MM.1S (cell line): ENCODE data around the gene MLIP.

Experiments used
- DNase-seq: peaks from one replicate; pipeline ENCODE4 v3.0.0-alpha.2; 2015
- H2AFZ ChIP-seq: fragments of 300-600 bp; sonication (generic); 2 replicates; pipeline ENCODE4 v1.6.0; 2016; ENCODE audit warnings: antibody characterized with exemption, low read length
- H3F3A ChIP-seq: fragments of 300-600 bp; sonication (generic); 2 replicates; pipeline ENCODE4 v1.6.1; 2016; ENCODE audit warnings: mild to moderate bottlenecking, antibody characterized with exemption, low read length, moderate library complexity, mixed read lengths; ENCODE audit not compliant: insufficient read depth
- H3K27ac ChIP-seq: fragments of 300-600 bp; sonication (generic); 2 replicates; pipeline ENCODE4 v1.5.1; 2016; ENCODE audit warnings: mild to moderate bottlenecking, low read length
- H3K27me3 ChIP-seq: fragments of 300-600 bp; sonication (generic); replicated peaks from 2 replicates; pipeline ENCODE4 v1.6.0; 2016; ENCODE audit warnings: low read length; ENCODE audit not compliant: insufficient read depth
- H3K36me3 ChIP-seq: fragments of 300-600 bp; sonication (generic); replicated peaks from 2 replicates; pipeline ENCODE4 v1.6.1; 2016; ENCODE audit warnings: mild to moderate bottlenecking, low read length, mixed read lengths; ENCODE audit not compliant: insufficient read depth
- H3K4me1 ChIP-seq: fragments of 300-600 bp; sonication (generic); 2 replicates; pipeline ENCODE4 v1.6.1; 2016; ENCODE audit warnings: low read length, mixed read lengths
- H3K4me2 ChIP-seq: fragments of 300-600 bp; sonication (generic); 2 replicates; pipeline ENCODE4 v1.6.0; 2016; ENCODE audit warnings: low read depth, low read length
- H3K4me3 ChIP-seq: fragments of 300-600 bp; sonication (generic); 2 replicates; pipeline ENCODE4 v1.5.1; 2016; ENCODE audit warnings: low read length, mixed read lengths
- H3K79me2 ChIP-seq: fragments of 300-600 bp; sonication (generic); 2 replicates; pipeline ENCODE4 v1.6.1; 2016; ENCODE audit warnings: mixed run types, low read length, mixed read lengths
- H3K9ac ChIP-seq: fragments of 300-600 bp; sonication (generic); 2 replicates; pipeline ENCODE4 v1.6.1; 2016; ENCODE audit warnings: low read length, mixed read lengths
- H3K9me2 ChIP-seq: fragments of 300-600 bp; sonication (generic); replicated peaks from 2 replicates; pipeline ENCODE4 v1.6.1; 2016; ENCODE audit warnings: mild to moderate bottlenecking, low read length, mixed read lengths; ENCODE audit not compliant: insufficient read depth
- H3K9me3 ChIP-seq: fragments of 300-600 bp; sonication (generic); replicated peaks from 2 replicates; pipeline ENCODE4 v1.6.1; 2016; ENCODE audit warnings: mild to moderate bottlenecking, low read length, mixed read lengths; ENCODE audit not compliant: insufficient read depth
- H4K20me1 ChIP-seq: fragments of 300-600 bp; sonication (generic); 2 replicates; pipeline ENCODE4 v1.6.1; 2016; ENCODE audit warnings: mild to moderate bottlenecking, low read length, moderate library complexity, mixed read lengths; ENCODE audit not compliant: insufficient read depth
- EZH2 ChIP-seq: fragments of 300-600 bp; sonication (generic); optimal IDR thresholded peaks from 2 replicates; pipeline ENCODE3; 2017; ENCODE audit warnings: low read depth, mild to moderate bottlenecking, antibody characterized with exemption, low read length, mixed read lengths
- EZH2phosphoT487 ChIP-seq: fragments of 300-600 bp; sonication (generic); IDR thresholded peaks from 2 replicates; pipeline ENCODE4 v1.6.1; 2018; ENCODE audit warnings: antibody characterized with exemption, low read length
- TF ChIP-seq, protein P1 (sequence below): fragments of 300-600 bp; sonication (generic); IDR thresholded peaks from 2 replicates; pipeline ENCODE4 v1.5.1; 2016; ENCODE audit warnings: antibody characterized with exemption, low read length, mixed read lengths

MLIP gene

DNA sequence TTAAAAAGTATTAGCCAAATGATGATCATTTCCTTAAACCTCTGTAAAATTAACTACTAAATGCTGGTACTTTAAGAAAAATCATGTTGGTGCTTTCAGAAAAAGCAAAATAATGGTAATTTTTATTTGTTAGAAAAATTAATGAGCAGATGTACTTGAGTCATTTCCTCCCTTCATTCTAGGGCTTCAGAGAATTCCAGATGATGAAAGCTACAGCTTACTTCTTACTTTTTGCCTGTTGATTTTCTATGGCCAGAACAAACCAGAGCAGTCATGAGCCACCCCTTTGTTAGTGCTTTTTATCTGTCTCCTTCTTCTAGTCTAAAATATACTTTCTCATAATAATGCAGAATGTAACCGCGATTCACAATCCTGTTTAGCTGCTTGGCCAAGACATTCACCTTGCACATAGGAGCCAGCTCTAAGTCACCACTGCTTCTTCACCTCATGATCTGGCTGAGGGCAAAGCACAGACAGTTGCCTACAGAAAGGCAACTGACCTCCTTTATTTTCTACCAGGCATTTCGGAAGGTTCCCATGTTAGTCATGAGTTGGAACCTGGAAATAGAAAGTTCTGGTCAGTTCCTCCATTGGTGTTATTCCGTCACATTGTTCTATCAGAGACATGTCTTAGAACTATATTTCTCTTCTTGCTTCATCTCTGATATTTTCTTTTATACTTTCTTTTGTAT is 153.5 kb downstream of the MLIP start:
- H3K36me3 ChIP-seq, result no peaks in the 10 kb centered on the region
- H3K9ac ChIP-seq, result no peak overlapping the region
- H3K27ac ChIP-seq, result no peak overlapping the region
- no peak overlapping the region for H3K4me3 ChIP-seq
- no peaks in the 10 kb centered on the region for H3K4me1 ChIP-seq
- no peaks in the 10 kb centered on the region for H3K9me3 ChIP-seq
- no peaks in the 10 kb centered on the region for H3F3A ChIP-seq
- H3K9me2 ChIP-seq, result no peaks in the 10 kb centered on the region
- H3K79me2 ChIP-seq, result no peaks in the 10 kb centered on the region
- H2AFZ ChIP-seq, result no peak overlapping the region
- TF ChIP-seq EZH2phosphoT487 (no peak), EZH2 (no peak)
- TF ChIP-seq, protein P1, sequence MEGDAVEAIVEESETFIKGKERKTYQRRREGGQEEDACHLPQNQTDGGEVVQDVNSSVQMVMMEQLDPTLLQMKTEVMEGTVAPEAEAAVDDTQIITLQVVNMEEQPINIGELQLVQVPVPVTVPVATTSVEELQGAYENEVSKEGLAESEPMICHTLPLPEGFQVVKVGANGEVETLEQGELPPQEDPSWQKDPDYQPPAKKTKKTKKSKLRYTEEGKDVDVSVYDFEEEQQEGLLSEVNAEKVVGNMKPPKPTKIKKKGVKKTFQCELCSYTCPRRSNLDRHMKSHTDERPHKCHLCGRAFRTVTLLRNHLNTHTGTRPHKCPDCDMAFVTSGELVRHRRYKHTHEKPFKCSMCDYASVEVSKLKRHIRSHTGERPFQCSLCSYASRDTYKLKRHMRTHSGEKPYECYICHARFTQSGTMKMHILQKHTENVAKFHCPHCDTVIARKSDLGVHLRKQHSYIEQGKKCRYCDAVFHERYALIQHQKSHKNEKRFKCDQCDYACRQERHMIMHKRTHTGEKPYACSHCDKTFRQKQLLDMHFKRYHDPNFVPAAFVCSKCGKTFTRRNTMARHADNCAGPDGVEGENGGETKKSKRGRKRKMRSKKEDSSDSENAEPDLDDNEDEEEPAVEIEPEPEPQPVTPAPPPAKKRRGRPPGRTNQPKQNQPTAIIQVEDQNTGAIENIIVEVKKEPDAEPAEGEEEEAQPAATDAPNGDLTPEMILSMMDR, result no peak
- DNase-seq, result no peak
- H3K27me3 ChIP-seq, result no peaks in the 10 kb centered on the region
- H4K20me1 ChIP-seq, result no peaks in the 10 kb centered on the region
- no peak overlapping the region for H3K4me2 ChIP-seq

DNA sequence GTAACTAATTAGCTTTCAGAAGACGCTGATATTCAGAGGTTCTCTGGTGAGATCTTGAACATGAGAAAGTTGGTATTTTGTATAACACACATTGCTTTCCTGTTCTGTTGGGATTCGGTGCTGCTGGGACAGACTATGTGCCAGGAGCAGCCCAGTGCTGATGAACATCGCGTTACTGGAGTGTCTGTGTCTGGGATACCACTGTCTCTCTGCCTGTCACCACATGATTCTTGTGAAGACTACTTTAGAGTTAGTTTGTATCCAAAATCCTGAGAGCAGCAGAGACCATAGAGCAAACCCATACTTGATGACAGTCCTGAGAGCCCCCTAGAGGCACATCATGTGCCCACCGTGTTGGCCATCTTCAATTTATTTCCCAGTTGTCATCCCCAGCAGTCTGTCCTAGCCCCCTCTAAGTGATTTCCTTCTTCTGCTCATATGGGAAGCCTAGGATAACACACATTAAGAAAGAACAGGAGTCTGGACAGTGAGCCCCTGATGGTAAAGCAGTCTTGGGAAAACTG is 155.2 kb downstream of the MLIP start:
- H3K27me3 ChIP-seq, result no peaks in the 10 kb centered on the region
- no peak overlapping the region for H3K4me2 ChIP-seq
- no peak overlapping the region for H3K27ac ChIP-seq
- TF ChIP-seq EZH2 (no peak), EZH2phosphoT487 (no peak)
- TF ChIP-seq, protein P1, result no peak
- no peak overlapping the region for H3K9ac ChIP-seq
- no peaks in the 10 kb centered on the region for H3F3A ChIP-seq
- H3K79me2 ChIP-seq, result no peaks in the 10 kb centered on the region
- H2AFZ ChIP-seq, result no peak overlapping the region
- no peaks in the 10 kb centered on the region for H3K9me2 ChIP-seq
- DNase-seq, result no peak
- no peaks in the 10 kb centered on the region for H3K9me3 ChIP-seq
- no peaks in the 10 kb centered on the region for H3K4me1 ChIP-seq
- no peaks in the 10 kb centered on the region for H3K36me3 ChIP-seq
- H3K4me3 ChIP-seq, result no peak overlapping the region
- no peaks in the 10 kb centered on the region for H4K20me1 ChIP-seq

DNA sequence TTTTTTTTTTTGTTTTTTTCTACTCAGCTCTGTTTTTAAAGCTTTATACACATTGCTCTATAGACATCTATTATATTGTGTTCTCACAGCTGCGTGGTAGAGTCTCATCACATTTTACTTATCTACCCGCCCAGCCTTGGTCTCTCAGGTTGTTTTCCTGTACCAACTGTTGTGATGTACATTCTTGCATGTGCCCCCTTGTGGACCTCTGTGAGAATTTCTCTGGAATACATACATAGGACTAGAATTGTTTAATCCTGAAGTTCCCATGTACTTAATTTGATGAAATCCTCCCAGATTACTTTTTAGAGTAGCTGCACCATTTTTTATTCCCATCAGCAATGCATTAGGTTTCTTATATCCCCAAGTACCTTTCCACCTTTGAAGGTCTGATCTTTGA is 156.6 kb downstream of the MLIP start:
- TF ChIP-seq EZH2, result no peak
- TF ChIP-seq EZH2phosphoT487, result no peak
- TF ChIP-seq, protein P1, result peak; percentile 37
- Histone ChIP-seq H3K4me3 (no peak overlapping the region), H3K9ac (no peak overlapping the region), H3K4me1 (no peaks in the 10 kb centered on the region), H2AFZ (no peak overlapping the region), H3F3A (no peaks in the 10 kb centered on the region), H3K4me2 (no peak overlapping the region), H3K79me2 (no peaks in the 10 kb centered on the region), H3K9me2 (no peaks in the 10 kb centered on the region), H4K20me1 (no peaks in the 10 kb centered on the region), H3K27me3 (no peaks in the 10 kb centered on the region), H3K9me3 (no peaks in the 10 kb centered on the region), H3K36me3 (no peaks in the 10 kb centered on the region), H3K27ac (no peak overlapping the region)
- DNase-seq, result peak; percentile 52
